SK-N-SH (cell line): ENCODE data around the gene FBXO36. TPM values are rescaled to one million over a fixed set of nuclear protein-coding genes. Genes with fewer than 3 reads are reported as not detected.

Experiments
- CTCF ChIA-PET: fragments of 300-600, 350-600 bp; formaldehyde crosslinking; extraction: SDS; loops from one replicate; lab custom pipeline; 2021; lab: Yijun Ruan, JAX
- POLR2A ChIA-PET: fragments of 350-600 bp; sonication (Branson Sonifier 250); formaldehyde crosslinking; extraction: SDS; loops from one replicate; lab custom pipeline; 2020; ENCODE audit warnings: antibody characterized with exemption, inconsistent platforms; lab: Yijun Ruan, JAX
- DNase-seq: peaks from one replicate; pipeline ENCODE4 v3.0.0; 2012
- H2AFZ ChIP-seq: fragments of 200-600 bp; sonication (generic); 2 replicates; pipeline ENCODE4 v1.8.1; 2016; ENCODE audit warnings: antibody characterized with exemption, mild to moderate bottlenecking, low read depth
- H3F3A ChIP-seq: fragments of 200-600 bp; sonication (generic); replicated peaks from 2 replicates; pipeline ENCODE3; 2016; ENCODE audit warnings: antibody characterized with exemption, mild to moderate bottlenecking; ENCODE audit not compliant: insufficient read depth
- H3K27ac ChIP-seq, 2 experiments: fragments of 200-500 bp in 1 of 2; fragments of 200-600 bp in 1 of 2; sonication (Bioruptor generic) in 1 of 2; sonication (generic), shearing (Covaris generic) in 1 of 2; 2 replicates each; pipeline versions ENCODE4 v1.5.1 to v1.6.1; 2014 to 2016; ENCODE audit warnings: low read depth in 2 of 2, inconsistent platforms in 1 of 2, low read length in 1 of 2, mild to moderate bottlenecking in 1 of 2, mixed read lengths in 1 of 2
- H3K27me3 ChIP-seq: fragments of 200-600 bp; sonication (generic), shearing (Covaris generic); 2 replicates; pipeline ENCODE4 v1.6.1; 2016; ENCODE audit warnings: mixed run types; ENCODE audit not compliant: insufficient read depth
- H3K36me3 ChIP-seq, 2 experiments: fragments of 200-500 bp in 1 of 2; fragments of 200-600 bp in 1 of 2; sonication (Bioruptor generic) in 1 of 2; sonication (generic) in 1 of 2; replicated peaks in 1 of 2; 2 replicates each; pipeline versions ENCODE3 to v1.5.1; 2014 to 2016; ENCODE audit warnings: low read length in 1 of 2, mild to moderate bottlenecking in 1 of 2; ENCODE audit not compliant: insufficient read depth in 2 of 2, control insufficient read depth in 1 of 2
- H3K4me1 ChIP-seq, 2 experiments: fragments of 200-500 bp in 1 of 2; fragments of 200-600 bp in 1 of 2; sonication (Bioruptor generic) in 1 of 2; sonication (generic), shearing (Covaris generic) in 1 of 2; 2 replicates each; pipeline versions ENCODE4 v1.5.1 to v1.6.1; 2014 to 2016; ENCODE audit warnings: low read depth in 1 of 2, low read length in 1 of 2, mixed run types in 1 of 2; ENCODE audit not compliant: insufficient read depth in 2 of 2, control insufficient read depth in 1 of 2
- H3K4me2 ChIP-seq: fragments of 200-600 bp; sonication (generic), shearing (Covaris generic); 2 replicates; pipeline ENCODE4 v1.6.1; 2017; ENCODE audit warnings: mixed run types
- H3K4me3 ChIP-seq, 2 experiments: fragments of 200-500 bp in 1 of 2; fragments of 200-600 bp in 1 of 2; sonication (Bioruptor generic) in 1 of 2; sonication (generic), shearing (Covaris generic) in 1 of 2; 2 replicates each; pipeline versions ENCODE4 v1.5.1 to v1.8.1; 2014 to 2016; ENCODE audit warnings: low read depth in 2 of 2, inconsistent platforms in 1 of 2, low read length in 1 of 2, mild to moderate bottlenecking in 1 of 2, mixed read lengths in 1 of 2, moderate library complexity in 1 of 2
- H3K79me2 ChIP-seq: fragments of 200-600 bp; sonication (generic); 2 replicates; pipeline ENCODE4 v1.8.1; 2017; ENCODE audit warnings: mild to moderate bottlenecking; ENCODE audit not compliant: insufficient read depth
- H3K9ac ChIP-seq: fragments of 200-600 bp; sonication (generic); 2 replicates; pipeline ENCODE4 v1.6.1; 2017; ENCODE audit warnings: mixed run types
- H3K9me2 ChIP-seq: fragments of 200-600 bp; sonication (generic); 2 replicates; pipeline ENCODE4 v1.6.1; 2017; ENCODE audit warnings: mixed run types
- H3K9me3 ChIP-seq: fragments of 200-600 bp; sonication (generic); 2 replicates; pipeline ENCODE4 v1.6.1; 2017; ENCODE audit warnings: mixed run types, mild to moderate bottlenecking, moderate library complexity
- H4K20me1 ChIP-seq: fragments of 200-600 bp; sonication (generic); 2 replicates; pipeline ENCODE4 v1.6.1; 2017; ENCODE audit warnings: mild to moderate bottlenecking, mixed run types; ENCODE audit not compliant: insufficient read depth
- CHD2 ChIP-seq: fragments of 150-350 bp; IDR thresholded peaks from 2 replicates; pipeline ENCODE4 v1.6.1; 2018; ENCODE audit warnings: low read length; ENCODE audit not compliant: partially characterized antibody
- ELF1 ChIP-seq: IDR thresholded peaks from 2 replicates; pipeline ENCODE4 v1.4.0; 2012
- EP300 ChIP-seq, 2 experiments: IDR thresholded peaks; 2 replicates each; pipeline versions ENCODE4 v1.4.0 to v1.6.1; 2012; ENCODE audit warnings: borderline replicate concordance in 1 of 2, low read depth in 1 of 2, low read length in 1 of 2
- EZH2phosphoT487 ChIP-seq: fragments of 200-600 bp; sonication (generic); IDR thresholded peaks from 2 replicates; pipeline ENCODE4 v1.6.1; 2017; ENCODE audit warnings: low read depth, mixed run types, mild to moderate bottlenecking, antibody characterized with exemption, moderate library complexity, borderline replicate concordance
- FOXJ3 ChIP-seq: sonication (generic); formaldehyde crosslinking; IDR thresholded peaks from 2 replicates; pipeline ENCODE4 v1.5.1; 2020; ENCODE audit warnings: mild to moderate bottlenecking, missing genetic modification reagents
- FOXM1 ChIP-seq: IDR thresholded peaks from 2 replicates; pipeline ENCODE4 v1.4.0; 2012; ENCODE audit warnings: low read depth, mild to moderate bottlenecking
- GATA2 ChIP-seq: sonication (generic); formaldehyde crosslinking; IDR thresholded peaks from 2 replicates; pipeline ENCODE4 v1.5.0; 2020; ENCODE audit warnings: mild to moderate bottlenecking, missing genetic modification reagents
- JUND ChIP-seq: IDR thresholded peaks from 2 replicates; pipeline ENCODE4 v1.4.0; 2012
- RAD21 ChIP-seq: IDR thresholded peaks from 2 replicates; pipeline ENCODE4 v1.6.1; 2012; ENCODE audit warnings: mild to moderate bottlenecking, low read length
- RFX5 ChIP-seq: IDR thresholded peaks from 2 replicates; pipeline ENCODE4 v1.6.1; 2012; ENCODE audit warnings: mild to moderate bottlenecking, improper control_type of control experiment, low read length
- SIN3A ChIP-seq: IDR thresholded peaks from 2 replicates; pipeline ENCODE4 v1.6.1; 2012; ENCODE audit warnings: low read depth, mild to moderate bottlenecking, low read length, moderate library complexity, borderline replicate concordance
- TEAD4 ChIP-seq: IDR thresholded peaks from 2 replicates; pipeline ENCODE4 v1.4.0; 2012; ENCODE audit warnings: mild to moderate bottlenecking, borderline replicate concordance; ENCODE audit not compliant: insufficient read depth
- YY1 ChIP-seq: IDR thresholded peaks from 2 replicates; pipeline ENCODE4 v1.4.0; 2012; ENCODE audit warnings: low read depth, mild to moderate bottlenecking
- WGBS: methylation state at CpG from one replicate; pipeline ENCODE4 v1.1.6; 2017; ENCODE audit warnings: low lambda C conversion rate; 5-methylcytosine and 5-hydroxymethylcytosine counted together
- polyA plus RNA-seq, 3 experiments: library from polyadenylated mRNA; depleted of rRNA; stranded (reverse); fragments of >200 nt; gene quantifications; 2 replicates each; pipeline ENCODE4 v1.2.3, GENCODE V29; 2012
- TF ChIP-seq, protein P1 (sequence below): IDR thresholded peaks from 2 replicates; pipeline ENCODE4 v1.4.0; 2012; ENCODE audit warnings: low read depth, borderline replicate concordance
- TF ChIP-seq, protein P2 (sequence below): IDR thresholded peaks from 2 replicates; pipeline ENCODE4 v1.4.0; 2012; ENCODE audit warnings: low read depth, borderline replicate concordance
- TF ChIP-seq, protein P3 (sequence below): fragments of 150-350 bp; IDR thresholded peaks from 2 replicates; pipeline ENCODE4 v1.6.1; 2017; ENCODE audit warnings: antibody characterized with exemption, low read length, low read depth, borderline replicate concordance
- TF ChIP-seq, protein P4 (sequence below): IDR thresholded peaks from 2 replicates; pipeline ENCODE4; 2012
- TF ChIP-seq, protein P5 (sequence below): fragments of 200-600 bp; sonication (generic); IDR thresholded peaks from 2 replicates; pipeline ENCODE4 v1.6.1; 2017; ENCODE audit warnings: antibody characterized with exemption, mild to moderate bottlenecking, moderate library complexity

The FBXO36 gene
- polyA plus RNA-seq, 1 of the 3 experiments (the other 2 are of a cell fraction) = 3.9 TPM

DNA sequence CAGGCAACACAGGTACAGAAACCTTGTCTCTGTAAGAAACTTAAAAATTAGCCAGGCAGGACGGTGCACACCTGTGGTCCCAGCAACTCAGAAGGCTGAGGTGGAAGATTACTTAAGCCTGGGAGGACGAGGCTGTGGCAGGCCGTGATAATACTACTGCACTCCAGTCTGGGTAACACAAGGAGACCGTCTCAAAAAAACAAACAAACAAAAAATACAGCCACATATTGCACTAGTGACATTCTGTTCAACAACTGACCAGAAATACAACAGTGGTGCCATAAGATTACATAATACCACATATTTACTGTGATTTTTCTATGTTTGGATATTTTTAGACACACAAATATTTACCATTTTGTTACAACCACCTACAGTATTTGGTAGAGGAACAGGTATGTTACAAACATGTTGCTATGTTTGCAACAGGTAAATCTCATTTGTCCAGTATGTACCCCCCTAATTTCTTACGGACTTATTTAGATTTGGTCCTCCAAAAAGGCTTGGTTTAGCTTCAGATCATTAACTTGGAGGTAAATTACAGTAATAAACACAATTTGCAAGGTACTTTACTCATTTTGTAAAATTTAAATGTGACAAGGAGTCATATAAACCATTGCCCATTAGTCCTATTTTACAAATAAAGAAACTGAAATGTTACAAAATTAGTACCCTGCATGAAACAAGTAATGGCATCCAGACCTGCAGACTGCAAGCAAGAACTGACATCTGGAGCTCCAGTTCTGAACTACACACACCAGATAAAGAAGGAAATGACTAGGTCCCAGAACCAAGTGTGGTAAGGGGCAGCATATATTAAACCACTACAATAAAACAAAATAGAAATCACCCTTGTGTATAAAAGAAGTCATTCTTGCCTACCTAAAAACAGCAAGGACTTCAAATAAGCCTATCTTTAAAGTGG, 37.3 kb upstream of the FBXO36 start:
- CTCF ChIA-PET = interaction anchor here (1.0 to 2.0 kb wide), 2 partner anchors 84 to 105 kb away, joined by 3 to 4 read pairs; no protein-coding TSS in a partner anchor

DNA sequence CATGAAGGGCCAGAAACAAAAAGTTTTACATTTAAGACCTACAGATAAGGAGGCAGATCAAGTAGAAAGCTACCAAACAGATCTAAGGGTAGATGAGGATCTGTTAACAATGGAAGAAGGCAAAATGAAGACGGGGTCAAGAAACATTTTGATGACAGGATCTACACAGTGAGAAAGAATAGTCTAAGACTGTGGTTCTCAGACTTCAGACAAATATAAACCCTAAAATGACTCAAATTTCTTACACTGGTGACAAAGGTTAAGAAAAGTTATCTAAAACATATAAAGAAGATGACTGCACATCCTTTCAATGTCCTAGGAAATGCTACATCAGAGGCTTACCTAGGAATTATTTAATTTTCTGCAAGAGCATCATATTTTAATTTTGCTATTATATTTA, 34.9 kb upstream of the FBXO36 start:
- ChIA-PET POLR2A (no interaction called here), CTCF (no interaction called here)
- DNase-seq = no peak
- Histone ChIP-seq H3K9ac (no peak overlapping the region), H3K27me3 (no peaks in the 10 kb centered on the region), H3K36me3 (peaks cover 9 to 31% of the 10 kb centered on the region in 2 experiments), H3K27ac (no peak overlapping the region), H3K79me2 (peaks cover 100% of the 10 kb centered on the region), H4K20me1 (peaks cover 99% of the 10 kb centered on the region), H3F3A (peaks cover 5% of the 10 kb centered on the region), H3K9me2 (no peaks in the 10 kb centered on the region), H3K9me3 (no peaks in the 10 kb centered on the region), H3K4me2 (no peak overlapping the region), H2AFZ (no peak overlapping the region), H3K4me3 (no peak overlapping the region), H3K4me1 (peaks cover 0 to 2% of the 10 kb centered on the region in 2 experiments; a peak in 1 of 4 replicates)
- WGBS = 100% methylated on average over 1 of the region's 1 CpG
- no peak for TF ChIP-seq EZH2phosphoT487
- no peak for TF ChIP-seq FOXJ3 (CRISPR knock-in tag)
- TF ChIP-seq CHD2 = no peak
- TF ChIP-seq YY1 = no peak
- no peak for TF ChIP-seq ELF1
- TF ChIP-seq JUND = no peak
- TF ChIP-seq, protein P1, sequence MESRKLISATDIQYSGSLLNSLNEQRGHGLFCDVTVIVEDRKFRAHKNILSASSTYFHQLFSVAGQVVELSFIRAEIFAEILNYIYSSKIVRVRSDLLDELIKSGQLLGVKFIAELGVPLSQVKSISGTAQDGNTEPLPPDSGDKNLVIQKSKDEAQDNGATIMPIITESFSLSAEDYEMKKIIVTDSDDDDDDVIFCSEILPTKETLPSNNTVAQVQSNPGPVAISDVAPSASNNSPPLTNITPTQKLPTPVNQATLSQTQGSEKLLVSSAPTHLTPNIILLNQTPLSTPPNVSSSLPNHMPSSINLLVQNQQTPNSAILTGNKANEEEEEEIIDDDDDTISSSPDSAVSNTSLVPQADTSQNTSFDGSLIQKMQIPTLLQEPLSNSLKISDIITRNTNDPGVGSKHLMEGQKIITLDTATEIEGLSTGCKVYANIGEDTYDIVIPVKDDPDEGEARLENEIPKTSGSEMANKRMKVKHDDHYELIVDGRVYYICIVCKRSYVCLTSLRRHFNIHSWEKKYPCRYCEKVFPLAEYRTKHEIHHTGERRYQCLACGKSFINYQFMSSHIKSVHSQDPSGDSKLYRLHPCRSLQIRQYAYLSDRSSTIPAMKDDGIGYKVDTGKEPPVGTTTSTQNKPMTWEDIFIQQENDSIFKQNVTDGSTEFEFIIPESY = no peak
- no peak for TF ChIP-seq RFX5
- TF ChIP-seq SIN3A = no peak
- TF ChIP-seq, protein P2, sequence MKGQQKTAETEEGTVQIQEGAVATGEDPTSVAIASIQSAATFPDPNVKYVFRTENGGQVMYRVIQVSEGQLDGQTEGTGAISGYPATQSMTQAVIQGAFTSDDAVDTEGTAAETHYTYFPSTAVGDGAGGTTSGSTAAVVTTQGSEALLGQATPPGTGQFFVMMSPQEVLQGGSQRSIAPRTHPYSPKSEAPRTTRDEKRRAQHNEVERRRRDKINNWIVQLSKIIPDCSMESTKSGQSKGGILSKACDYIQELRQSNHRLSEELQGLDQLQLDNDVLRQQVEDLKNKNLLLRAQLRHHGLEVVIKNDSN = no peak
- TF ChIP-seq EP300 (IDR thresholded peaks at IDR 0.05; ENCODE audit: borderline replicate concordance in 1 of 2, low read depth in 1 of 2, low read length in 1 of 2) = no peak
- TF ChIP-seq, protein P3, sequence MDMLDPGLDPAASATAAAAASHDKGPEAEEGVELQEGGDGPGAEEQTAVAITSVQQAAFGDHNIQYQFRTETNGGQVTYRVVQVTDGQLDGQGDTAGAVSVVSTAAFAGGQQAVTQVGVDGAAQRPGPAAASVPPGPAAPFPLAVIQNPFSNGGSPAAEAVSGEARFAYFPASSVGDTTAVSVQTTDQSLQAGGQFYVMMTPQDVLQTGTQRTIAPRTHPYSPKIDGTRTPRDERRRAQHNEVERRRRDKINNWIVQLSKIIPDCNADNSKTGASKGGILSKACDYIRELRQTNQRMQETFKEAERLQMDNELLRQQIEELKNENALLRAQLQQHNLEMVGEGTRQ = no peak
- no peak for TF ChIP-seq RAD21
- TF ChIP-seq, protein P4, sequence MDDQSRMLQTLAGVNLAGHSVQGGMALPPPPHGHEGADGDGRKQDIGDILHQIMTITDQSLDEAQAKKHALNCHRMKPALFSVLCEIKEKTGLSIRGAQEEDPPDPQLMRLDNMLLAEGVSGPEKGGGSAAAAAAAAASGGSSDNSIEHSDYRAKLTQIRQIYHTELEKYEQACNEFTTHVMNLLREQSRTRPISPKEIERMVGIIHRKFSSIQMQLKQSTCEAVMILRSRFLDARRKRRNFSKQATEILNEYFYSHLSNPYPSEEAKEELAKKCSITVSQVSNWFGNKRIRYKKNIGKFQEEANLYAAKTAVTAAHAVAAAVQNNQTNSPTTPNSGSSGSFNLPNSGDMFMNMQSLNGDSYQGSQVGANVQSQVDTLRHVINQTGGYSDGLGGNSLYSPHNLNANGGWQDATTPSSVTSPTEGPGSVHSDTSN = no peak
- TF ChIP-seq, protein P5, sequence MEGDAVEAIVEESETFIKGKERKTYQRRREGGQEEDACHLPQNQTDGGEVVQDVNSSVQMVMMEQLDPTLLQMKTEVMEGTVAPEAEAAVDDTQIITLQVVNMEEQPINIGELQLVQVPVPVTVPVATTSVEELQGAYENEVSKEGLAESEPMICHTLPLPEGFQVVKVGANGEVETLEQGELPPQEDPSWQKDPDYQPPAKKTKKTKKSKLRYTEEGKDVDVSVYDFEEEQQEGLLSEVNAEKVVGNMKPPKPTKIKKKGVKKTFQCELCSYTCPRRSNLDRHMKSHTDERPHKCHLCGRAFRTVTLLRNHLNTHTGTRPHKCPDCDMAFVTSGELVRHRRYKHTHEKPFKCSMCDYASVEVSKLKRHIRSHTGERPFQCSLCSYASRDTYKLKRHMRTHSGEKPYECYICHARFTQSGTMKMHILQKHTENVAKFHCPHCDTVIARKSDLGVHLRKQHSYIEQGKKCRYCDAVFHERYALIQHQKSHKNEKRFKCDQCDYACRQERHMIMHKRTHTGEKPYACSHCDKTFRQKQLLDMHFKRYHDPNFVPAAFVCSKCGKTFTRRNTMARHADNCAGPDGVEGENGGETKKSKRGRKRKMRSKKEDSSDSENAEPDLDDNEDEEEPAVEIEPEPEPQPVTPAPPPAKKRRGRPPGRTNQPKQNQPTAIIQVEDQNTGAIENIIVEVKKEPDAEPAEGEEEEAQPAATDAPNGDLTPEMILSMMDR = no peak
- no peak for TF ChIP-seq FOXM1
- no peak for TF ChIP-seq GATA2 (CRISPR knock-in tag)

More for the DNA sequence above, 37.3 kb upstream of the FBXO36 start:
- peaks cover 4% of the 10 kb centered on the region for H3F3A ChIP-seq
- POLR2A ChIA-PET = no interaction called here
- TF ChIP-seq TEAD4 (no peak), RAD21 (peak; percentile 17; the same call in 1 of the 2 replicates)
- H3K27me3 ChIP-seq = no peaks in the 10 kb centered on the region
- H3K9me2 ChIP-seq = no peaks in the 10 kb centered on the region
- no peak for DNase-seq
- peaks cover 99% of the 10 kb centered on the region for H4K20me1 ChIP-seq
- H3K4me2 ChIP-seq = no peak overlapping the region
- peaks cover 13 to 28% of the 10 kb centered on the region in 2 experiments for H3K36me3 ChIP-seq
- no peak overlapping the region for H3K4me3 ChIP-seq
- H3K4me1 ChIP-seq = peaks cover 0 to 2% of the 10 kb centered on the region in 2 experiments; a peak in 1 of 4 replicates
- 0 out of 4 replicates have a peak overlapping the region, but pooled peaks of 1 of the 2 experiments have one; percentile 8 for H3K27ac ChIP-seq
- 97% methylated on average over 5 of the region's 5 CpGs for WGBS
- H2AFZ ChIP-seq = no peak overlapping the region
- peaks cover 99% of the 10 kb centered on the region for H3K79me2 ChIP-seq
- no peak overlapping the region for H3K9ac ChIP-seq
- no peaks in the 10 kb centered on the region for H3K9me3 ChIP-seq
